Muscle of arm (tissue), 14 donors: ENCODE data around the gene OR2AJ1. TPM values are rescaled to one million over a fixed set of nuclear protein-coding genes. Genes with fewer than 3 reads are reported as not detected.
A peak's percentile ranks its signal among the peaks of the same experiment; 100 is the strongest.

Experiments
- DNase-seq: peaks from one replicate; pipeline ENCODE4 v3.0.0-alpha.2; 2013
- long read RNA-seq, 11 donors: transcript quantifications; one replicate each; lab custom pipeline, GENCODE V29; 2026
- polyA plus RNA-seq, 12 donors: library from polyadenylated mRNA; unstranded; fragments of 120-200 nt; gene quantifications; one replicate each; pipeline ENCODE4 v1.2.1, GENCODE V29; 2013; ENCODE audit not compliant: insufficient read length in 12 of 12

Gene OR2AJ1
- polyA plus RNA-seq, result not detected
- long read RNA-seq, donor 1, result 0 reads
- long read RNA-seq, donor 2, result 0 reads
- long read RNA-seq, donor 3, result 0 reads
- long read RNA-seq, donor 4, result 0 reads
- long read RNA-seq, donor 5, result 0 reads
- long read RNA-seq, donor 6, result 0 reads
- long read RNA-seq, donor 7, result 0 reads
- long read RNA-seq, donor 8, result 0 reads
- long read RNA-seq, donor 9, result 0 reads
- long read RNA-seq, donor 10, result 0 reads
- long read RNA-seq, donor 11, result 0 reads

DNA sequence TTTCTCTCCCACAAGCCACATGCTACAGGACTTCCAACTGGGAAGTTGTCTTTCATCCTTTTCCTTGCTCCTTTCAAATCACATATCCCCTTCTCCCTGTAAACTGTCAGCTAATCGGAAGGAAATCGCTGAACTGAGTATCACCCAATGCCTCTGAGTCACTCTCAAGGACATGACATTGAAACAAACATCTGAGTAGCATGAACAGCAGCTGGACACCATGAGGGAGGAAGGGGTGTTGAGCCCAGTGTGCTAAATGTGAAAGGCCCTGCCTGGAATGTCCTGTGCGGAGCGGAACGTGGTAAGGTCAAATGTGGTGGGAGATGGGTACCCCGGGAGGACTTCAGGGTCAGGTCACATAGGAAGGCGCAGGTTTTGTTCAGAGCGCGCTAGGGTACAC is at the start of gene OR2AJ1:
OR2AJ1 (plus strand) TSS at position 22 of the 400 bp plus-strand sequence. CDS start 8,880 bp downstream, outside the sequence.
- no peak for DNase-seq

DNA sequence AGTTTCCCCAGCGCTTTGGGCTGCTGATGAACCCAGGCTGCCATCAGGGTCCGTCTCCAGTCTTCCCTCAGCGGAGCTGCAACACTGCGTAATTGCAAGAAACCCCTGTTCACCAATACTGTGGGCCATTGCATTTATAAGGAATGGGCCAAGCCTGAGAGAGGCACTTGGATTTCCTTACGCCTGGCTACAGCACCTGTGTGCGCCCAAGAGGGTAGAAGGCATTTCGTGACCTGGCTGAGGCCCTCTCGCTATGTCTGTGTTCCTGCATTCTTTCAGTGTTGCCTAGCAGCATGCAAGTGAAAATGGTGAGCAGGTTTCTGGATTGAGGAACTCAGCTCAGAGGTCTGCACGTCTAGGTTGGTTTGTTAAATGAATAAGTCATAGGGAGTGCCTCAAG is 41.3 kb upstream of the OR2AJ1 start:
- no peak for DNase-seq

DNA sequence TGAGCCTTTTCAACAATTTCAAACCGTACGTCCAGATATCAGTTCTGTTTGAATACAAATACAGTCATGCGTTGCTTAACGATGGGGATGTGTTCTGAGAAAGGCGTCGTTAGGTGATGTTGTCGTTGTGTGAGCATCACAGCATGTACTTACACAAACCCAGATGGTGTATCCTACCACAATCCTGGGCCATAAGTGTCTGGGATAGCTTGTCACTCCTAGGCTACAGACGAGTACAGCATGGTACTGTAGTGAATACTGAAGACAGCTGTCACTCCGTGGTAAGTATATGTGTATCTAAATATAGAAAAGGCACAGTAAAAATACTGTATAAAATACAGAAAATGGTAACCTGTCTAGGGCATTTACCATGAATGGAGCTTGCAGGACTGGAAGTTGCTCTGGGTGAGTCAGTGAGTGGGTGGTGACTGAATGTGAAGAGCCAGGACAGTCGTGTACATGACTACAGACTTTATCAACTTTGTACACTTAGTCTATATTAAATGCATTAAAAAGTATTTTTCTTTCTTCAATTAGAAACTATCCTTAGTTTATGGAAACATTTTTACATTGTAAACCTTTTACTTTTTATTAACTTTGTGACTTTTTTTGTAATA is 39.8 kb upstream of the OR2AJ1 start:
- no peak for DNase-seq

DNA sequence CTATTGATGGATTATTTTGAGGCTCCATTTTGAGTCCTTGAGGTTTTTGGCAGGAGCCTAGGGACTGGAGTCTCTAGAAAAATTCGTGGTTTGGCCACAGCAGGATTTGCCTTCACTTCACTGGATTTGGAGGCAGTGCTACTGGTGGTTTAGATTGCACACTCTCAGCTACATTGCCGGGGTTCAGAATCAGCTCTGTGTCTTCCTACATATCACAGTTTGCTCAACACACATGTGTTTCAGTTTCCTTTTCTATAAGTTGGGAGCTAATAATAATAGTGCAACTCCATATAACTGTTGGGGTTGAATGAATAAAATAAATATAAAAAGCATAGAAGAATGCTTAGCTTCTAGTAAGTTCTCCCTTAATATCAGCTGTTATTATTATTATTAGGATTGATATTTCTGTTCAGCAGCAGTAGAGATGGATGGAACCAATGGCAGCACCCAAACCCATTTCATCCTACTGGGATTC is 29.5 kb upstream of the OR2AJ1 start, which contains the start of gene OR2W3:
OR2W3 (plus strand) TSS at position 425 of the 475 bp plus-strand sequence; CDS start at position 425, 0 bp downstream.
- DNase-seq, result no peak

DNA sequence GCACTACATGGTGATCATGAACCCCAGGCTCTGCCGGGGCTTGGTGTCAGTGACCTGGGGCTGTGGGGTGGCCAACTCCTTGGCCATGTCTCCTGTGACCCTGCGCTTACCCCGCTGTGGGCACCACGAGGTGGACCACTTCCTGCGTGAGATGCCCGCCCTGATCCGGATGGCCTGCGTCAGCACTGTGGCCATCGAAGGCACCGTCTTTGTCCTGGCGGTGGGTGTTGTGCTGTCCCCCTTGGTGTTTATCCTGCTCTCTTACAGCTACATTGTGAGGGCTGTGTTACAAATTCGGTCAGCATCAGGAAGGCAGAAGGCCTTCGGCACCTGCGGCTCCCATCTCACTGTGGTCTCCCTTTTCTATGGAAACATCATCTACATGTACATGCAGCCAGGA is 28.7 kb upstream of the OR2AJ1 start:
- no peak for DNase-seq

- DNase-seq, result no peak
These were observed 20.6 kb upstream of the OR2AJ1 start for GRCh38 chr1:247904122-247904521.

GRCh38 chr1:247905181-247905580 is 19.5 kb upstream of the OR2AJ1 start:
- no peak for DNase-seq

GRCh38 chr1:247905910-247906503 is 18.7 kb upstream of the OR2AJ1 start:
- no peak for DNase-seq

GRCh38 chr1:247906504-247907047 is 18.1 kb upstream of the OR2AJ1 start:
- no peak for DNase-seq

DNA sequence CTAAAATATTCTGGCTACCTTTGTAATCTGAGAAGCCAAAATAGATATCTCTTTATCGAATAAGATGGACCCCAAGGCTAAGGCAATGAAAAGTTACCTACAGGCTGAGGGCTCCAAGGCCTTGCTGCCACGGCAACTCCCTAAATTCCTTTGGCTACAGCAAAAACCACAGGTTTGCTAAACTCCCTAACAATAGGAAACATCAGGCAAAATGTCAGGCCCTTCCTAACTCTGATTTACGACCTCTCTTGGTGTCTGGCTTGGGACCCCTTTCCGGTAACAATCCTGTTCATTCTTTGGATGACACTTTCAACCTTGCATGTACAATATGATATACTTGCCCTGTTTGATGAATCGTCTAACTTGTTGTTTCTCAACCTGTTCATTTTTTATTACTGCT is 15.9 kb upstream of the OR2AJ1 start:
- DNase-seq, result no peak

DNA sequence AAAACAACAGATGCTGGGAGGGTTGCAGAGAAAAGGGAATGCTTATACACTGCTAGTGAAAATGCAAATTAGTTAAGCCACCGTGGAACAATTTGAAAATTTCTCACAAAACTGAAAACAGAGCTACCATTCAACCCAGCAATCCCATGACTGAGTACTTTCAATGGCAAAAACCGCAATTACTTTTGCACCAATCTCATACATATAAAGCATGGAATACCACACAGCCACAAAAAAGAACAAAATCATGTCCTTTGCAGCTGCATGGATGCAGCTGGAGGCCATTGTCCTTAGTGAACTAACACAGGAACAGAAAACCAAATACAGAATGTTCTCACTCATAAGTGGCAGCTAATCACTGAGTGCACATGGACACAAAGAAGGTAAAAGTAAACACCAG is 10.9 kb upstream of the OR2AJ1 start:
- DNase-seq, result no peak

GRCh38 chr1:247914941-247915662 is 9.6 kb upstream of the OR2AJ1 start:
- no peak for DNase-seq

GRCh38 chr1:247919952-247920351 is 4.7 kb upstream of the OR2AJ1 start, which contains the start of gene OR2T8:
Gene OR2T8, plus strand, starts transcription at chr1:247920252. Its CDS starts 766 bp downstream, at chr1:247921018.
- DNase-seq, result no peak

GRCh38 chr1:247923941-247924340 is 748 bp upstream of the OR2AJ1 start:
- no peak for DNase-seq

DNA sequence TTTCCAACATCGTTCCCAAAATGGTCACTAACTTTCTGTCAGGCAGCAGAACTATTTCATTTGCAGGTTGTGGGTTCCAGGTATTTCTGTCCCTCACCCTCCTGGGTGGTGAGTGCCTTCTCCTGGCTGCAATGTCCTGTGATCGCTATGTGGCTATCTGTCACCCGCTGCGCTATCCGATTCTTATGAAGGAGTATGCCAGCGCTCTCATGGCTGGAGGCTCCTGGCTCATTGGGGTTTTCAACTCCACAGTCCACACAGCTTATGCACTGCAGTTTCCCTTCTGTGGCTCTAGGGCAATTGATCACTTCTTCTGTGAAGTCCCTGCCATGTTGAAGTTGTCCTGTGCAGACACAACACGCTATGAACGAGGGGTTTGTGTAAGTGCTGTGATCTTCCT is 9.3 kb downstream of the OR2AJ1 start:
- DNase-seq, result no peak

GRCh38 chr1:247935781-247936180 is 11.1 kb downstream of the OR2AJ1 start:
- no peak for DNase-seq

GRCh38 chr1:247936415-247936814 is 11.7 kb downstream of the OR2AJ1 start:
- no peak for DNase-seq

- peak; percentile 31 for DNase-seq
These were observed 12.5 kb downstream of the OR2AJ1 start for GRCh38 chr1:247936965-247937734.

DNA sequence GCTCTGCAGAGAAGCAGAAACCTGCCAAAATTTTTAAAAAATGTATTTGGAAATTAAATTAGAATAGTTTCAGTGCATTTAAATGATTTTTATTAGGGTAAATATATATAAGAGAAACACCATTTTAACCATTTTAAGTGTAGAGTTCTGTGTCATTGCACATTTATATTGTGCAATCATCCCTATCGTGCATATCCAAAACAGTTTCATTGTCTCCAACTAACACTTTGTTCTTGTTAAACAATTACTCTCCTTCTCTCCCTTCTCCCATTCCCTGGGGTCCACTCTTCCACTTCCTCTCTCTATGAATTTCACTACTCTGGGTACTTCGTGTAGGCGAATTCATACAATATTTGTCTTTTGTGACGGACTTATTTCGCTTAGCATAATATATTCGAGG is 17.9 kb downstream of the OR2AJ1 start:
- no peak for DNase-seq

DNA sequence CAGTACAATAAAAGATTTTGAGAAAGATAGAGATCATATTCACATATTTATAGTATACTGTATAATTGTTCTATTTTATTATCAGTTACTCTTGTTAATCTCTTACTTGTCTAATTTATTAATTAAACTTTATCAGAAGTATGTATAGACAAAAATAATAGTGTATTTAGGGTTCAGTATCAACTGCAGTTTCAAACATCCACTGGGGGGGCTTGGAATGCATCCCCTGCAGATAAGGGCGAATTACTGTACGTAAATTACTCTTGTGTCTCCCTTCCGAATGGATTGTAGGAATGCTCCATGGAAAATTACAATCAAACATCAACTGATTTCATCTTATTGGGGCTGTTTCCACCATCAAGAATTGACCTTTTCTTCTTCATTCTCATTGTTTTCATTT is 23.9 kb downstream of the OR2AJ1 start, which contains the start of gene OR2L8:
OR2L8 (plus strand) TSS at position 301 of the 400 bp plus-strand sequence; CDS start at position 301, 0 bp downstream.
- DNase-seq, result no peak

DNA sequence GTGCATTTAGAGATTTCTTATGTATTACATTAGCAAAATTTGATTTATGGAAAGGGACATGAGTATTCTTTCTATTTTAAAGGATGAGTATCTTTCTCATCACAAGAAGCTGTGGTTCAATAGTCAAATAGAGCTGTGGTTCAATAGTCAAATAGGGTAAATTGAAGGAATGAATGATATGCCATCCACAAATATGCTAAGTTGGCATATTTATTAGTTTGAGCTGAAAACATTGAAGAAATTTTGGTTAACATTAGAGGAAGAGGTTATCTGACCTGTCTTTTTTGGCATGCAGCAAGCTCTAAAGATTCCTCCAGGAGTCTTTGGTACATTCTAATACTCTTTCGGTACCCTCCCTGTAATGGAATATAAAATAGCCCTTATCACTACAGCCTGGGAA is 28.7 kb downstream of the OR2AJ1 start:
- no peak for DNase-seq
